H1 (cell line): ENCODE results near the gene HNF1A. TPM values are rescaled to one million over a fixed set of nuclear protein-coding genes. Genes with fewer than 3 reads are reported as not detected.

ENCODE experiments used
- CTCF ChIA-PET: fragments of 300-600 bp; sonication (Branson Sonifier 250); formaldehyde crosslinking; loops from one replicate; lab custom pipeline; 2021; ENCODE audit not compliant: partially characterized antibody; lab: Charles Lee
- POLR2A ChIA-PET: fragments of 300-600 bp; sonication (Branson Sonifier 250); formaldehyde crosslinking; loops from one replicate; lab custom pipeline; 2021; ENCODE audit warnings: inconsistent platforms; ENCODE audit not compliant: partially characterized antibody; lab: Charles Lee
- DNase-seq, 2 experiments: peaks; one replicate each; pipeline versions ENCODE4 v3.0.0 to v3.0.0-alpha.2; 2010 to 2022; ENCODE audit warnings: low spot score in 2 of 2, low read depth in 1 of 2, mixed read lengths in 1 of 2
- FAIRE-seq: peaks from 2 replicates; lab custom pipeline; 2011; peaks lifted over from hg19 to GRCh38; lab: Jason Lieb, UNC
- H2AFZ ChIP-seq: 2 replicates; pipeline ENCODE4 v1.8.1; 2012; ENCODE audit warnings: low read length, inconsistent platforms
- H2AK5ac ChIP-seq: 2 replicates; pipeline ENCODE4 v1.6.1; 2013; ENCODE audit warnings: low read depth, low read length
- H2BK120ac ChIP-seq: replicated peaks from 2 replicates; pipeline ENCODE3; 2013; ENCODE audit warnings: low read depth, low read length, inconsistent platforms
- H2BK12ac ChIP-seq: 2 replicates; pipeline ENCODE4 v1.6.1; 2013; ENCODE audit warnings: low read depth, low read length
- H2BK15ac ChIP-seq: 2 replicates; pipeline ENCODE4 v1.6.1; 2013; ENCODE audit warnings: low read length
- H2BK20ac ChIP-seq: 2 replicates; pipeline ENCODE4 v1.6.1; 2013; ENCODE audit warnings: low read length
- H2BK5ac ChIP-seq: 2 replicates; pipeline ENCODE4 v1.6.1; 2013; ENCODE audit warnings: low read depth, low read length
- H3K14ac ChIP-seq: 2 replicates; pipeline ENCODE4 v1.6.1; 2013; ENCODE audit warnings: inconsistent platforms; ENCODE audit not compliant: insufficient read length
- H3K18ac ChIP-seq: 2 replicates; pipeline ENCODE4 v1.6.1; 2013; ENCODE audit warnings: low read length; ENCODE audit errors: extremely low read depth
- H3K23ac ChIP-seq: 2 replicates; pipeline ENCODE4 v1.6.1; 2013; ENCODE audit warnings: inconsistent platforms; ENCODE audit not compliant: insufficient read length
- H3K23me2 ChIP-seq: 2 replicates; pipeline ENCODE4 v1.6.1; 2013; ENCODE audit warnings: low read depth, low read length
- H3K27ac ChIP-seq: 2 replicates; pipeline ENCODE4 v1.6.1; 2011; ENCODE audit warnings: low read depth, low read length, inconsistent platforms
- H3K27me3 ChIP-seq, 4 experiments: replicated peaks in 1 of 4; 1 replicate in 1 of 4; 2 replicates in 3 of 4; pipeline versions ENCODE4 v1.6.1 to v1.8.1; 2011 to 2013; ENCODE audit warnings: low read length in 3 of 4, mild to moderate bottlenecking in 3 of 4, inconsistent platforms in 2 of 4, mixed read lengths in 2 of 4, moderate library complexity in 1 of 4; ENCODE audit not compliant: control insufficient read depth in 3 of 4, insufficient read depth in 3 of 4; ENCODE audit errors: extremely low read depth in 1 of 4
- H3K36me3 ChIP-seq, 4 experiments: 2 replicates each; pipeline versions ENCODE4 v1.6.1 to v1.8.1; 2011 to 2013; ENCODE audit warnings: mild to moderate bottlenecking in 4 of 4, low read length in 3 of 4, moderate library complexity in 2 of 4, control low read depth in 1 of 4, inconsistent platforms in 1 of 4; ENCODE audit not compliant: insufficient read depth in 4 of 4, control insufficient read depth in 2 of 4
- H3K4ac ChIP-seq: replicated peaks from 2 replicates; pipeline ENCODE3; 2013; ENCODE audit warnings: low read length, low read depth, mixed read lengths, inconsistent platforms; ENCODE audit not compliant: insufficient read length
- H3K4me1 ChIP-seq, 4 experiments: replicated peaks in 1 of 4; 1 replicate in 1 of 4; 2 replicates in 3 of 4; pipeline versions ENCODE4 v1.6.1 to v1.8.1; 2011 to 2013; ENCODE audit warnings: low read length in 3 of 4, inconsistent platforms in 2 of 4, mixed read lengths in 1 of 4; ENCODE audit not compliant: insufficient read depth in 4 of 4, control insufficient read depth in 3 of 4
- H3K4me2 ChIP-seq, 2 experiments: 2 replicates each; pipeline versions ENCODE4 v1.6.1 to v1.8.1; 2011 to 2013; ENCODE audit warnings: low read depth in 2 of 2, low read length in 2 of 2, control low read depth in 1 of 2, inconsistent platforms in 1 of 2, mild to moderate bottlenecking in 1 of 2; ENCODE audit not compliant: insufficient read depth in 1 of 2
- H3K4me3 ChIP-seq, 4 experiments: fragments of 200-600, 300-600 bp in 1 of 4; sonication (generic), shearing (Covaris generic), sonication (Bioruptor Twin) in 1 of 4; 2 replicates each; pipeline versions ENCODE4 v1.5.1 to v1.8.1; 2011 to 2016; ENCODE audit warnings: low read length in 4 of 4, low read depth in 3 of 4, control low read depth in 2 of 4, inconsistent platforms in 2 of 4, mild to moderate bottlenecking in 2 of 4, mixed read lengths in 1 of 4, moderate library complexity in 1 of 4; ENCODE audit not compliant: insufficient read depth in 2 of 4; ENCODE audit errors: extremely low read depth in 1 of 4
- H3K56ac ChIP-seq: replicated peaks from 2 replicates; pipeline ENCODE3; 2013; ENCODE audit warnings: low read depth, mild to moderate bottlenecking, mixed read lengths, low read length, inconsistent platforms; ENCODE audit not compliant: insufficient read length
- H3K79me1 ChIP-seq: 2 replicates; pipeline ENCODE4 v1.6.1; 2013; ENCODE audit warnings: low read depth, low read length, control low read depth
- H3K79me2 ChIP-seq, 2 experiments: 2 replicates each; pipeline versions ENCODE4 v1.6.1 to v1.8.1; 2012 to 2013; ENCODE audit warnings: low read length in 2 of 2, mild to moderate bottlenecking in 2 of 2, inconsistent platforms in 1 of 2; ENCODE audit not compliant: insufficient read depth in 2 of 2, control insufficient read depth in 1 of 2
- H3K9ac ChIP-seq, 4 experiments: replicated peaks in 1 of 4; 1 replicate in 1 of 4; 2 replicates in 3 of 4; pipeline versions ENCODE4 v1.6.1 to v1.8.1; 2011 to 2013; ENCODE audit warnings: low read depth in 3 of 4, low read length in 3 of 4, control low read depth in 2 of 4, mild to moderate bottlenecking in 2 of 4, moderate library complexity in 2 of 4, inconsistent platforms in 1 of 4; ENCODE audit errors: extremely low read depth in 1 of 4
- H3K9me3 ChIP-seq, 2 experiments: 2 replicates each; pipeline versions ENCODE4 v1.6.1 to v1.8.1; 2012 to 2013; ENCODE audit warnings: mild to moderate bottlenecking in 2 of 2, moderate library complexity in 2 of 2, control low read depth in 1 of 2, inconsistent platforms in 1 of 2, low read depth in 1 of 2, low read length in 1 of 2, mixed read lengths in 1 of 2; ENCODE audit not compliant: insufficient read depth in 2 of 2
- H4K20me1 ChIP-seq, 2 experiments: replicated peaks in 1 of 2; 2 replicates each; pipeline versions ENCODE3 to v1.8.1; 2011 to 2013; ENCODE audit warnings: inconsistent platforms in 2 of 2, low read length in 2 of 2, mild to moderate bottlenecking in 1 of 2; ENCODE audit not compliant: insufficient read depth in 2 of 2, control insufficient read depth in 1 of 2
- H4K5ac ChIP-seq: 2 replicates; pipeline ENCODE4 v1.6.1; 2013; ENCODE audit warnings: low read length, low read depth, mixed read lengths, inconsistent platforms; ENCODE audit not compliant: insufficient read length
- H4K8ac ChIP-seq: 2 replicates; pipeline ENCODE4 v1.8.0; 2013; ENCODE audit warnings: mild to moderate bottlenecking, moderate library complexity, low read length, inconsistent platforms; ENCODE audit not compliant: insufficient read depth; ENCODE audit errors: extremely low read depth
- H4K91ac ChIP-seq: replicated peaks from 2 replicates; pipeline ENCODE3; 2013; ENCODE audit warnings: low read length, mixed read lengths, inconsistent platforms; ENCODE audit not compliant: insufficient read length
- ASH2L ChIP-seq: fragments of 200-600, 300-600 bp; sonication (generic); IDR thresholded peaks from one replicate; pipeline ENCODE4 v1.7.1; 2017; ENCODE audit warnings: low read length
- CTCF ChIP-seq, 3 experiments: IDR thresholded peaks; 1 replicate in 2 of 3; 2 replicates in 1 of 3; pipeline versions ENCODE4 v1.5.1 to v1.6.1; 2011; ENCODE audit warnings: low read length in 3 of 3, mild to moderate bottlenecking in 3 of 3, inconsistent platforms in 2 of 3, low read depth in 1 of 3, moderate library complexity in 1 of 3; ENCODE audit not compliant: insufficient read depth in 1 of 3; ENCODE audit errors: control extremely low read depth in 1 of 3
- SP1 ChIP-seq: IDR thresholded peaks from 2 replicates; pipeline ENCODE4 v1.6.1; 2011; ENCODE audit warnings: low read depth, low read length
- SP4 ChIP-seq: IDR thresholded peaks from 2 replicates; pipeline ENCODE4 v1.6.1; 2012; ENCODE audit warnings: low read length, inconsistent platforms
- SUZ12 ChIP-seq: fragments of 200-600 bp; sonication (generic); IDR thresholded peaks from 2 replicates; pipeline ENCODE4 v1.6.1; 2012; ENCODE audit warnings: mild to moderate bottlenecking, inconsistent platforms, low read length, moderate library complexity, mixed read lengths
- WGBS, 2 experiments: shearing (Covaris generic) in 1 of 2; methylation state at CpG; one replicate each; pipeline versions ENCODE4 v1.1.6 to v1.1.7; 2013 to 2015; ENCODE audit warnings: low lambda C conversion rate in 2 of 2, mixed read lengths in 2 of 2, inconsistent platforms in 1 of 2, low coverage in 1 of 2, missing lambda C conversion rate in 1 of 2; ENCODE audit not compliant: insufficient replicate concordance in 2 of 2, insufficient coverage in 1 of 2, insufficient read length in 1 of 2; ENCODE audit errors: extremely low coverage in 1 of 2, missing lambda C conversion rate in 1 of 2; 5-methylcytosine and 5-hydroxymethylcytosine counted together
- polyA plus RNA-seq, 7 experiments: library from polyadenylated mRNA; depleted of rRNA in 3 of 7; stranded (reverse) in 5 of 7; unstranded in 2 of 7; fragments of >200 nt in 5 of 7; fragments of 200-250 nt in 2 of 7; gene quantifications; 1 replicate in 5 of 7; 2 replicates in 1 of 7; 4 replicates in 1 of 7; pipeline versions ENCODE4 v1.2.1 to v1.2.3, GENCODE V29; 2011 to 2013; ENCODE audit warnings: missing spikeins in 2 of 7, mixed read lengths in 2 of 7
- total RNA-seq: library from RNA; stranded (reverse); fragmentation: NEBNext Ultra II Directional; extraction: Animal tissue kit (Norgen Biotek cat#: 25700); gene quantifications from 2 replicates; pipeline ENCODE4 v1.2.1, GENCODE V29; 2021

Gene HNF1A
- total and polyA plus RNA-seq, 2 of the 8 experiments (the other 6 are each of a cell fraction or from before 2014, with no cell fraction given): not detected

GRCh38 chr12:120961604-120962531 is 16.5 kb upstream of the HNF1A start:
- no peak overlapping the region for H3K4me3 ChIP-seq
- H3K14ac ChIP-seq: no peak overlapping the region
- H3K23ac ChIP-seq: no peak overlapping the region
- no peaks in the 10 kb centered on the region for H3K23me2 ChIP-seq
- H3K4ac ChIP-seq: no peak overlapping the region
- no peak overlapping the region for H3K56ac ChIP-seq
- TF ChIP-seq SP1: 0 out of 2 replicates have a peak, but pooled peaks have one; percentile 11
- TF ChIP-seq ASH2L: no peak
- TF ChIP-seq SUZ12: no peak
- no peak for TF ChIP-seq SP4
- TF ChIP-seq CTCF (IDR thresholded peaks at IDR 0.05; ENCODE audit: control extremely low read depth in 1 of 3, insufficient read depth in 1 of 3, low read depth in 1 of 3, low read length in 3 of 3): no peak
- no peak overlapping the region for H2BK120ac ChIP-seq
- H4K91ac ChIP-seq: no peak overlapping the region
- H3K36me3 ChIP-seq: no peaks in the 10 kb centered on the region
- H4K8ac ChIP-seq: no peak overlapping the region; the same call in 1 of the 2 replicates
- WGBS, 2 experiments: 80% methylated on average over 17 of the region's 17 CpGs; no CpG with 5 or more reads in 1 of the 2 experiments
- no peak overlapping the region for H2BK12ac ChIP-seq
- no peaks in the 10 kb centered on the region for H3K27me3 ChIP-seq
- ChIA-PET CTCF (interaction anchor here (0.8 to 2.3 kb wide), 4 partner anchors 16 to 43 kb away, joined by 3 to 6 read pairs (median 4); no protein-coding TSS in a partner anchor), POLR2A (no interaction called here)
- H3K79me1 ChIP-seq: no peaks in the 10 kb centered on the region
- no peak overlapping the region for H4K5ac ChIP-seq
- H3K79me2 ChIP-seq: no peaks in the 10 kb centered on the region
- H3K27ac ChIP-seq: no peak overlapping the region
- H2BK5ac ChIP-seq: no peak overlapping the region
- peaks cover 0 to 3% (median 0%) of the 10 kb centered on the region in 4 experiments; a peak in 1 of 7 replicates for H3K4me1 ChIP-seq
- no peak overlapping the region for H3K18ac ChIP-seq
- H2AFZ ChIP-seq: no peak overlapping the region
- H2BK20ac ChIP-seq: no peak overlapping the region
- H3K9ac ChIP-seq: no peak overlapping the region
- no peaks in the 10 kb centered on the region for H4K20me1 ChIP-seq
- no peak overlapping the region for H2AK5ac ChIP-seq
- DNase-seq (no peak), FAIRE-seq (no peak)
- no peaks in the 10 kb centered on the region for H3K9me3 ChIP-seq
- no peak overlapping the region for H2BK15ac ChIP-seq
- H3K4me2 ChIP-seq: no peak overlapping the region
